HG03159 (cell line): Measurements from ENCODE around the gene ALG2.

Experiments used
- ATAC-seq: cut with Tn5 transposase; IDR thresholded peaks from one replicate; pipeline ENCODE4 v1.9.1; 2021; ENCODE audit warnings: mild to moderate bottlenecking, moderate library complexity; ENCODE audit not compliant: unreplicated experiment

ALG2 gene, protein sequence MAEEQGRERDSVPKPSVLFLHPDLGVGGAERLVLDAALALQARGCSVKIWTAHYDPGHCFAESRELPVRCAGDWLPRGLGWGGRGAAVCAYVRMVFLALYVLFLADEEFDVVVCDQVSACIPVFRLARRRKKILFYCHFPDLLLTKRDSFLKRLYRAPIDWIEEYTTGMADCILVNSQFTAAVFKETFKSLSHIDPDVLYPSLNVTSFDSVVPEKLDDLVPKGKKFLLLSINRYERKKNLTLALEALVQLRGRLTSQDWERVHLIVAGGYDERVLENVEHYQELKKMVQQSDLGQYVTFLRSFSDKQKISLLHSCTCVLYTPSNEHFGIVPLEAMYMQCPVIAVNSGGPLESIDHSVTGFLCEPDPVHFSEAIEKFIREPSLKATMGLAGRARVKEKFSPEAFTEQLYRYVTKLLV

DNA sequence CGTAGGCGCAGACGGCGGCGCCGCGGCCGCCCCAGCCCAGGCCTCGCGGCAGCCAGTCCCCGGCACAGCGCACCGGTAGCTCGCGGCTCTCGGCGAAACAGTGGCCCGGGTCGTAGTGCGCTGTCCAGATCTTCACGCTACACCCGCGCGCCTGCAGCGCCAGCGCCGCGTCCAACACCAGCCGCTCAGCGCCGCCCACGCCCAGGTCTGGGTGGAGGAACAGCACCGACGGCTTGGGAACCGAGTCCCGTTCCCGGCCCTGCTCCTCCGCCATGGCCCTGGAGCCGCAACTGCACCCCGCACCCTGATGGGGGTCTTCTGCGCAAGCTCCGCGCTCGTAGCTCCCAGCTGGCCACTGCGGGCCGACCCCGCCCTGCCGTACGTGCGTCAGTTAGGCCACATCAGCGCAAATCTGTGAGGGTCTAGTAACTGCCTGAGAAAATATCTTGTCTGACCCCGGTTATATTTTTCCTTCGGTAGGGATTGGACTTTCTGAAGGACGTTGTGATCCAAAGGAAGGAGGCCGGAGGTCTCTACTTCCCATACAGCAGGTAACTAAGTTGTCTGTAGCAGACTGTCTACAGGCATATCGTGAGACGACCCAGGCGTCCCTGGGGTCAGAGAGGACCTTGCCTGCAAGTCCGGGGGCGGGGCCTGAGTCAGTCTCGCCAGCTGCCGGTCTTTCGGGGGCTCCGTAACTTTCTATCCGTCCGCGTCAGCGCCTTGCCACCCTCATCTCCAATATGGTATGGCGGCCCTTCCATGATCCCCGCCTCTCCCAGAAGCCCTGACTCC, at the start of gene ALG2, which contains the start of gene SEC61B:
Gene ALG2 (minus strand): TSS at position 322 of the 795 bp plus-strand sequence. CDS start 48 bp downstream, at position 274.
Gene SEC61B (plus strand): TSS at position 662 of the 795 bp plus-strand sequence. CDS start 82 bp downstream, at position 744.
- peak; percentile 88 for ATAC-seq

DNA sequence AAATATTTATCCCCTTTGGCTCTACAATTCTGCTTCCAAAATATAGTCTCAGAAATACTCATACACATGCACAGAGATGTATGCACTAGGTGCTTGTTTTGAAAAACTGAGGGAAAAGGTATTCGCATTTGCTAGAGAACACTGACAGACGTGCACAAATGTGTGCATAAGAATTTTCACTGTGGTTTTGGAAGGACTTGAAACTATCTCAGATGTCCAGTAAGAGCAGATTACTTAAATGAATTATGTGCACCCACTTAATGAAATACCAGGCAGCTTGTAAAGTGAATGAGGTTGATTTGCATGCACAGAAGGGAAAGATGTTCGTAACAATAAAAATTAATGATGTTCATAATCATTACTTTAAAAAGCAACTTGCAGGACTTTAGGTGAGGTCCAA, 48.7 kb upstream of the ALG2 start:
- no peak for ATAC-seq

- ATAC-seq = no peak
Observed at GRCh38 chr9:99269416-99269815, 47.7 kb upstream of the ALG2 start.

DNA sequence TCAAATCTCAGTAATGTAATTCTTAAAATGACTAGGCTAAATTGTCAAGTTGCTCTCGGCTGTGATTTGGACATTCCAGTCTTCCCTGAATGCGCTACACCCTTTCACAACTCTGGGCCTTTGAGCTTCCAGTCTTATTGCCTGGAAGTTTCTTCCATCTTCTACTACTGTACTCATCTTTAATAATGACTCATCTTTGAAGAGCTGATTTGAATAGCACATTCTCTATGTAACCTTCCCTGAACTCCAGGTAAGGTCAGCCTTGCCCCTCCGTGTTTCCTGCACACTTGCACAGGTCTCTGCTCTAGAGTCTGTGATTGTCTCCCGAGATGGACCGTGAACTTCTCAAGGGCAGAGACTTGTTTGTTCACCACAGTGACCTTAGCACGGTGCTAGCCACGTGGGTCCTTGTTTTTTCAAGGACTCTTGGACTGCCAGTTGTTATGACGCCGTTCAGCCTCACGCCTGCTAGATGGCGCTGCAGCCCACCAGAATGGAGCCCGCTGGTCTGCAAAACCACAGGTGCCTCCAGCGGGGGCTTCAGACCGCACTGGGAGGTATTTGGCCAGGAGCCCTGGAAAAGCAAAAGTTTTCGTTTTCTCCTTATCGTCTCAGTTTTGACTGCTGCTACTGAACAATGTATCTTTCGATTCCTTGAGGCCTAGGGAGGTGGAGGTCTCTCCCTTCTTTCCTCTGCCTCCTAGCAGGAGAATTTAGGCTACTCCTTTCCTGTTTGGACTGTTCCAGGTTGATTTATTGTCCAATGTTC, 44.7 kb upstream of the ALG2 start:
- peak; percentile 53 for ATAC-seq

DNA sequence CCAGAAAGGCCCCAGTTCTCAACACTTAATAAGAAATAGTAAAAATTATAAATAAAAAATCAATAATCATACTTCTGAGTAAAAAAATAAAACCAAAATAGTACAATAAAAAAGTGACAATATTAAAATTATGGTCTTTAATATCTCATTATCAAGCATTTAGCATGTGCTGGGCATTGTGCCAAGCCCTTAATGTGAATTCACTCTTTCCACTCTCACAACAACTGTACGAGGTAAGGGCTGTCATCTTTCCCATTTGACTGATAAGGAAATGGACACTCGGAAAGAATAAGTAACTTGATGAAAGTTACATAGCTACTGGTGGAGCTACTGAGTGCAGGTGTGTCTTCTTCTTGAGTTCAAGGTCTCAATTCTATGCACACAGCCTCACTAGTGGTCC, 43.9 kb upstream of the ALG2 start:
- ATAC-seq = no peak

- ATAC-seq = no peak
Observed at GRCh38 chr9:99264070-99264680, 42.4 kb upstream of the ALG2 start.

DNA sequence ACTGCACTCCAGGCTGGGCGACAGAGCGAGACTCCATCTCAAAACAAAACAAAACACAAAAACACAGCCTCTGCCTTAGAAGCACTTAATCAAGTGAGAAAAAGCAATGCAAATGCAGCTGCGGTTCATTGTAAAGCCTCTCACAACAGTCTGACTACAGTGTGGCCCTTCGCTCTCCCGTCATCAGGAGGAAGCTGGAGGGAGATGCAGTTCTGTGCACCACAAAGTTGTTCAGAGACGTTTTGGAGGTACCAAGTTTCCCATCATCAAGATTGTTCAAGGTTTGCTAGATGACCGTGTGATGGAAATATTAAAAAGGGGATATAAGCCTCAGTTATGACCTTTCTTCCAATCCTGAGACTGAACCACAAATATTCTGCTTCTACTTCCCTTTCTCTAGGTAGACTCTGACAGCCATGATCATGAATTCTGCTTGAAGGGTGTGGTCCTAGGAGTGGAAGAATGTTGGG, 41.2 kb upstream of the ALG2 start:
- no peak for ATAC-seq

DNA sequence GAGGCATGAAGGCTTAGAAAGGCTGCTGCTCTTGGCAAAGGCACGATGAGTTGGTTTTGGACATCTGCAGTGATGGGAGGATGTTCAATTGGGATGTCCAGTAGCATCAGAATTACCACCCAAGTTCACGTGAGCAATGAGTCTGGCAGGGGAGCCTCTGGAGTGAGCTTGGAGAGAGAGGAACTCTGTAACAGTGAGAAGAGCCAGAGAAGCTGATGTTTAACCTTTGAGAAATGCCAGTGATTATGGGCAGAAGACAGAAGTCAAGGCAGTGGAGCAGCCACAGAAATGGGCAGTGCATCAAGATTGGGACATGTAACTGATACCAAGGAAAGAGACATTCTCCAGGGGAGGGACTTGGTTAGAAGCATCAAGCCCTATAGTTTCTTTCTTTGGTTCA, 40.2 kb upstream of the ALG2 start:
- ATAC-seq = no peak

- no peak for ATAC-seq
Observed at GRCh38 chr9:99259231-99259918, 37.6 kb upstream of the ALG2 start.

GRCh38 chr9:99257723-99258389, 36.1 kb upstream of the ALG2 start:
- no peak for ATAC-seq

- no peak for ATAC-seq
Observed at GRCh38 chr9:99255651-99256050, 33.9 kb upstream of the ALG2 start.

DNA sequence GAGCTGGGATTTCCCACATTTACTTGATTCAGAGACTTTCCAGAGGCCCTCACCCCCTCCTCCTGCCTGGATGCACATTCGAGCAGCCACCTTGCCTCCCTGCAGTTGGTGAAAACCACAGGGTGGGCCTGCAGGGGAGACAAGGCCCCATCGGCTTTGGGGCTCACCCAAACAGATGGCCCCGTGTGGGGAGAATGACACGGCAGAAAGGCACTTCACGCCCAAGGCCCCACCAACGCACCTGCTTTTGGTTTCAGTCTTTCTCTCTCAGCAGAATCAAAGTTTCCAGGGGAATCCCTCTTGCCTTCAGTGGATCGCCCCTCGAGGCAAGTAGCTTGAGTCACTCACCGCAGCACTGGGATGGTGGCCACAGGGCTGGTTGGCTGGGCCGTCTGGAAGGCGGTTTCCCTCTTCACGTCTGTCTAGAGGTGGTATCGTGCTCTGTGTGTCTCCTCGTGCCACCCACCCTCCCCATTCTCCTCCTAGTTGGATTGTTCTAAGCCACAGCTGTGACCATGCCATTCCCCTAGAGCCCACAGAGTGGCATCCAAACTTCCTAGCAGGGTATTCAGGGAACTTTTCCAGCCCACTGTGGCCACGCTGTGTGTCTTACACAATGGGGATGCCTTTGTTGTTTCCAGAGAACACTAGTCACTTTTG, 32.2 kb upstream of the ALG2 start:
- ATAC-seq = peak; percentile 81

GRCh38 chr9:99253134-99253533, 31.4 kb upstream of the ALG2 start:
- ATAC-seq = peak; percentile 48

- no peak for ATAC-seq
Observed at GRCh38 chr9:99251157-99251556, 29.4 kb upstream of the ALG2 start.

GRCh38 chr9:99249619-99250018, 27.9 kb upstream of the ALG2 start:
- ATAC-seq = no peak

- peak; percentile 95 for ATAC-seq
Observed at GRCh38 chr9:99244344-99245260, 22.9 kb upstream of the ALG2 start.

DNA sequence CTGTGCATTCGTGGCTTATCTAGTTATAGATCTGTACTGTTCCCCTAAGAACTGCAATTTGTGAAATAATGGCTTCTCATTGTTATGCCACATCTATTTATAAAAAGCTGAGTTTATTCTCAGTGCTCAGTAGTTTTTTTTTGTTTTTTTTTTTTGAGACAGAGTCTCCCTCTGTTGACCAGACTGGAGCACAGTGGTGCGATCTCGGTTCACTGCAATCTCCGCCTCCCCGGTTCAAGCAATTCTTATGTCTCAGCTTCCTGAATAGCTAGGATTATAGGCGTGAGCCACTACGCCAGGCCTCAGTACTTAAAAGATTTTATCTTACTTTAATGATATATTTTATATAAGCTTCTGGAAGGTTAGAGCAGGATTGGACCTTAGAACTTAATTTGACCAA, 19.4 kb upstream of the ALG2 start:
- no peak for ATAC-seq
